ENCODE results near the gene TOGARAM1. TPM values are rescaled to one million over a fixed set of nuclear protein-coding genes. Genes with fewer than 3 reads are reported as not detected.

The TOGARAM1 gene
- total RNA-seq, 6 experiments from 2014 or later = 4.7 to 12.5 (median 6.9) TPM

DNA sequence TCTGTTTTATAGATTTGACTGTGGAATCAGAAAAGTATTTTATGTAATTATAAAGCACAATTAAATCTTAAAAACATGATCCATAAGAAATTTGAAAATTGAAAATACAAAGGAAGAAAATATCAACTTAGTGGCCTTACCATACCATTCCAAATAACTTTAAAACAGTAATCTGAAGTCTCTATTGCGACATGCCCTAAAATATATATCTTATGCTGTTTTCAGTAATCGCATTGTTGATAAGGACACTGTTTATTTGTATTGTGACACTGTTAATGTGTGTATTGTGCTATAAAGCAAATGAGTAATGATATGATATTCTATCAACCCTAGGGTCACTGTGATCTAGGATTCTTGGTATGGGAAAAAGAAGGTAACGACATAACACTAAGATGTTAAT, 7.2 kb upstream of the TOGARAM1 start:
- H3K4me1 ChIP-seq = no peaks in the 10 kb centered on the region
- no peak overlapping the region for H3K4me3 ChIP-seq
- H3K27me3 ChIP-seq = no peaks in the 10 kb centered on the region
- H3K36me3 ChIP-seq = no peaks in the 10 kb centered on the region
- no peak for TF ChIP-seq POLR2A (IDR thresholded peaks at IDR 0.05)
- TF ChIP-seq, protein P1, sequence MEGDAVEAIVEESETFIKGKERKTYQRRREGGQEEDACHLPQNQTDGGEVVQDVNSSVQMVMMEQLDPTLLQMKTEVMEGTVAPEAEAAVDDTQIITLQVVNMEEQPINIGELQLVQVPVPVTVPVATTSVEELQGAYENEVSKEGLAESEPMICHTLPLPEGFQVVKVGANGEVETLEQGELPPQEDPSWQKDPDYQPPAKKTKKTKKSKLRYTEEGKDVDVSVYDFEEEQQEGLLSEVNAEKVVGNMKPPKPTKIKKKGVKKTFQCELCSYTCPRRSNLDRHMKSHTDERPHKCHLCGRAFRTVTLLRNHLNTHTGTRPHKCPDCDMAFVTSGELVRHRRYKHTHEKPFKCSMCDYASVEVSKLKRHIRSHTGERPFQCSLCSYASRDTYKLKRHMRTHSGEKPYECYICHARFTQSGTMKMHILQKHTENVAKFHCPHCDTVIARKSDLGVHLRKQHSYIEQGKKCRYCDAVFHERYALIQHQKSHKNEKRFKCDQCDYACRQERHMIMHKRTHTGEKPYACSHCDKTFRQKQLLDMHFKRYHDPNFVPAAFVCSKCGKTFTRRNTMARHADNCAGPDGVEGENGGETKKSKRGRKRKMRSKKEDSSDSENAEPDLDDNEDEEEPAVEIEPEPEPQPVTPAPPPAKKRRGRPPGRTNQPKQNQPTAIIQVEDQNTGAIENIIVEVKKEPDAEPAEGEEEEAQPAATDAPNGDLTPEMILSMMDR (IDR thresholded peaks at IDR 0.05) = no peak
- DNase-seq (no peak), ATAC-seq (no peak)
- WGBS (ENCODE audit: insufficient coverage, low coverage, low lambda C conversion rate, missing lambda C conversion rate) = 89% methylated on average over 3 of the region's 3 CpGs
- peaks cover 0 to 3% (median 0%) of the 10 kb centered on the region in 4 donors for H3K9me3 ChIP-seq
- intact Hi-C loops (cut with DNase I) = no loop called here
- H3K27ac ChIP-seq = no peak overlapping the region

DNA sequence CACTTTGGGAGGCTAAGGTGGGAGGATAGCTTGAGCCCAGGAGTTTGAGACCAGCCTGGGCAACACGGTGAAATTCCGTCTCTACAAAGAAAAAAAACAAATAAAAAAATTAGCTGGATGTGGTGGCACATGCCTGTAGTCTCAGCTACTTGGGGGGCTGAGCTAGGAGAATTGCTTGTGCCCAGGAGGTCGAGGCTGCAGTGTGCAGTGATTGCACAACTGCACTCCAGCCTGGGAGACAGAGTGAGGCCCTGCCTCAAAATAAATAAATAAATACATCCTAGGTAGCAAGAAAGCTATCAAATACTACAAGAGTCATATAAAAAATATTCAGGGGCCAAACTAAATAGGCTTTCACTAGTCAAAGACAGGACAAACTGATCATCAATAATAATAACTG, 6.5 kb upstream of the TOGARAM1 start:
- H3K4me3 ChIP-seq = no peak overlapping the region
- H3K36me3 ChIP-seq = no peaks in the 10 kb centered on the region
- no peaks in the 10 kb centered on the region for H3K27me3 ChIP-seq
- peaks cover 0 to 7% (median 3%) of the 10 kb centered on the region in 4 donors for H3K4me1 ChIP-seq
- TF ChIP-seq, protein P1 (IDR thresholded peaks at IDR 0.05) = no peak
- no peak for TF ChIP-seq POLR2A (IDR thresholded peaks at IDR 0.05)
- WGBS (ENCODE audit: insufficient coverage, low coverage, low lambda C conversion rate, missing lambda C conversion rate) = 78% methylated on average over 3 of the region's 3 CpGs
- no peak overlapping the region for H3K27ac ChIP-seq
- intact Hi-C loops (cut with DNase I) = no loop called here
- DNase-seq (no peak), ATAC-seq (no peak)
- peaks cover 0 to 3% (median 0%) of the 10 kb centered on the region in 4 donors for H3K9me3 ChIP-seq

DNA sequence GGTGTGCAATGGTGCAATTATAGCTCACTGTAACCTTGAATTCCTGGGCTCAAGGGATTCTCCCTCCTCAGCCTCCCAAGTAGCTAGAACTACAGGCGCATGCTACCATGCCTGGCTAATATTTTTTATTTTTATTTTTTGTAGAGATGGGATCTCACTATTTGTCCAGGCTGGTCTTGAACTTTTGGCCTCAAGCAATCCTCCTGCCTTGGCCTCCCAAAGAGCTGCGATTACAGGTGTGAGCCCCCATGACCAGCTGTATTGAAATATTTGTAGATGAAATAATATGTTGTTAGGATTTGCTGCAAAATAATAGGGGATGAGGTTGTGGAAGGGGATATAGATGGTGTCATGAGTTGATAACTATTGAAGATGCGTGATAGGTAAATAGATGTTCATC, 5.1 kb upstream of the TOGARAM1 start:
- DNase-seq (no peak), ATAC-seq (no peak)
- whole genome bisulfite sequencing (ENCODE audit: insufficient coverage, low coverage, low lambda C conversion rate, missing lambda C conversion rate) = 97% methylated on average over 3 of the region's 3 CpGs
- intact Hi-C loops (cut with DNase I) = no loop called here
- no peak overlapping the region for H3K27ac ChIP-seq
- no peak overlapping the region for H3K4me3 ChIP-seq
- H3K36me3 ChIP-seq = no peaks in the 10 kb centered on the region
- TF ChIP-seq, protein P1 (IDR thresholded peaks at IDR 0.05) = no peak
- no peak for TF ChIP-seq POLR2A (IDR thresholded peaks at IDR 0.05)
- peaks cover 0 to 11% (median 5%) of the 10 kb centered on the region in 4 donors for H3K4me1 ChIP-seq
- no peaks in the 10 kb centered on the region for H3K27me3 ChIP-seq
- peaks cover 0 to 3% (median 0%) of the 10 kb centered on the region in 4 donors for H3K9me3 ChIP-seq

DNA sequence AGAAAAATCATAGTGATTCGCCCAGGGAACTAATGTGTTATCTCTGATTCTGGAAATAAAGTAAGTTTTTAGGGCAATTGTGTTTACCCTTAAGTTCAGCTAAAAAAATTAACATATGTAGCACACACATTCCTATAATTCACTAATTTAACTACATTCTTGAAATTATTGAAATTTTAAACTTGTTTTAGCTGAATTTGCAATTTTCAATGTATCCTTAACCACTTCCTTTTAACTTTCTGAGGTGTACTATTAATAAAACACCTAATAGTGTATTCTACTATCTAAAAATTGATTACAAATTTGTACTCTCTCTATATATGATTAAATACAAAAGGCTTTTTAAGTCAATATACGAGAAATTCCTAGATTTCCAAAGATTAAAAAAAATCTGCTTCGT, 2.5 kb upstream of the TOGARAM1 start:
- Histone ChIP-seq H3K27ac (no peak overlapping the region), H3K9me3 (no peaks in the 10 kb centered on the region), H3K4me3 (no peak overlapping the region), H3K4me1 (peaks cover 0 to 26% (median 13%) of the 10 kb centered on the region in 4 donors), H3K27me3 (no peaks in the 10 kb centered on the region), H3K36me3 (no peaks in the 10 kb centered on the region)
- TF ChIP-seq, protein P1 (IDR thresholded peaks at IDR 0.05) = no peak
- no peak for TF ChIP-seq POLR2A (IDR thresholded peaks at IDR 0.05)
- DNase-seq (no peak), ATAC-seq (no peak)
- intact Hi-C loops (cut with DNase I) = no loop called here
- WGBS (ENCODE audit: insufficient coverage, low coverage, low lambda C conversion rate, missing lambda C conversion rate) = 78% methylated on average over 3 of the region's 3 CpGs

DNA sequence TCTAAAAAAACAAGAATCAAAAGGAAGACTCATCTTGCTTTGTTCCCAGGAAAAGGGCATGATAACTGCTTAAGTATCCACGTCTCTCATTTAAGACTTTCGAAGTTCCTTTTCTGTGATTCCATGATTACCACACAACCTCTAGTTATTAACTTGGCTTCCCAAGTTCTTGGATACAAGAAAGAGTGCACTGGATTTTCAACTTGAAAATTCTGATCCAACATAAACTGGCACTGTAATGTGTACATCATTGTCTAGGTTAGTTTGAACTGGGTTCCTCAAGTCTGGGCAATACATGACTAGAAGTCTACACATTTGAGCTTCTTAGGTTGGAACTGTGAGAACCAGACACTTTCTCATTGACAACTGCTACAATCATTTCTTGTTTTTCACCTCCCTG, 1.8 kb upstream of the TOGARAM1 start:
- intact Hi-C loops (cut with DNase I) = no loop called here
- Histone ChIP-seq H3K36me3 (no peaks in the 10 kb centered on the region), H3K4me3 (no peak overlapping the region), H3K4me1 (peaks cover 0 to 32% (median 16%) of the 10 kb centered on the region in 4 donors), H3K27ac (no peak overlapping the region), H3K27me3 (no peaks in the 10 kb centered on the region), H3K9me3 (no peaks in the 10 kb centered on the region)
- TF ChIP-seq POLR2A (IDR thresholded peaks at IDR 0.05) = no peak
- TF ChIP-seq, protein P1 (IDR thresholded peaks at IDR 0.05) = no peak
- ATAC-seq (no peak), DNase-seq (no peak)
- 46% methylated on average over 2 of the region's 2 CpGs for WGBS (ENCODE audit: insufficient coverage, low coverage, low lambda C conversion rate, missing lambda C conversion rate)

Data from right lobe of liver (tissue), 6 donors.